ENCODE data around the gene CTNNA2. TPM values are rescaled to one million over a fixed set of nuclear protein-coding genes. Genes with fewer than 3 reads are reported as not detected.
A peak's percentile ranks its signal among the peaks of the same experiment; 100 is the strongest.

The CTNNA2 gene
- total RNA-seq, 1 donor from 2014 or later, result 43.5 TPM

GRCh38 chr2:79513711-79514110 is 860 bp downstream of the CTNNA2 start:
- Histone ChIP-seq H3K27me3 (peaks cover 7% of the 10 kb centered on the region), H3K36me3 (no peaks in the 10 kb centered on the region), H4K20me1 (ENCODE audit: low read depth) (peaks cover 19% of the 10 kb centered on the region), H3K4me3 (peak overlapping the region; percentile 68), H2AFZ (replicated peaks) (peak overlapping the region; percentile 74), H3K4me2 (peak overlapping the region; percentile 84), H3K9ac (peak overlapping the region; percentile 36), H3K79me2 (ENCODE audit: low read depth) (peaks cover 50% of the 10 kb centered on the region), H3K4me1 (peaks cover 29% of the 10 kb centered on the region), H3K9me3 (ENCODE audit: low read depth) (no peaks in the 10 kb centered on the region), H3K27ac (no peak overlapping the region), H3F3A (ENCODE audit: low read depth) (peaks cover 8% of the 10 kb centered on the region)
- Mint-ChIP-seq H3K27ac (peak overlapping the region; percentile 96), H3K9me3 (peaks cover 2% of the 10 kb centered on the region), H3K4me1 (peaks cover 59% of the 10 kb centered on the region), H3K27me3 (ENCODE audit: insufficient read depth, low read depth) (peaks cover 7% of the 10 kb centered on the region), H3K4me3 (peak overlapping the region; percentile 98), H3K36me3 (peaks cover 7% of the 10 kb centered on the region)
- no peak for TF ChIP-seq CTCF (IDR thresholded peaks at IDR 0.05)
- no peak for TF ChIP-seq EZH2 (IDR thresholded peaks at IDR 0.05)
- no peak for TF ChIP-seq EZH2phosphoT487 (IDR thresholded peaks at IDR 0.05)
- no peak for DNase-seq (ENCODE audit: low spot score)

- Histone ChIP-seq H4K20me1 (ENCODE audit: low read depth) (no peaks in the 10 kb centered on the region), H3K9ac (no peak overlapping the region), H3F3A (ENCODE audit: low read depth) (no peaks in the 10 kb centered on the region), H3K27ac (no peak overlapping the region), H3K4me3 (no peak overlapping the region), H3K36me3 (no peaks in the 10 kb centered on the region), H3K9me3 (ENCODE audit: low read depth) (no peaks in the 10 kb centered on the region), H3K4me1 (peaks cover 6% of the 10 kb centered on the region), H2AFZ (replicated peaks) (no peak overlapping the region), H3K79me2 (ENCODE audit: low read depth) (no peaks in the 10 kb centered on the region), H3K27me3 (no peaks in the 10 kb centered on the region), H3K4me2 (no peak overlapping the region)
- peaks cover 3% of the 10 kb centered on the region for H3K27me3 Mint-ChIP-seq (ENCODE audit: insufficient read depth, low read depth)
- H3K4me1 Mint-ChIP-seq, result peaks cover 4% of the 10 kb centered on the region
- H3K27ac Mint-ChIP-seq, result no peak overlapping the region
- no peak for TF ChIP-seq EZH2phosphoT487 (IDR thresholded peaks at IDR 0.05)
- no peak for TF ChIP-seq EZH2 (IDR thresholded peaks at IDR 0.05)
- TF ChIP-seq CTCF (IDR thresholded peaks at IDR 0.05), result no peak
- peaks cover 30% of the 10 kb centered on the region for H3K36me3 Mint-ChIP-seq
- H3K4me3 Mint-ChIP-seq, result no peak overlapping the region
- DNase-seq (ENCODE audit: low spot score), result peak; percentile 2
- peaks cover 14% of the 10 kb centered on the region for H3K9me3 Mint-ChIP-seq
Measured at GRCh38 chr2:79529636-79530035, 16.8 kb downstream of the CTNNA2 start.

GRCh38 chr2:79530443-79530842 is 17.6 kb downstream of the CTNNA2 start:
- Histone ChIP-seq H3K4me2 (no peak overlapping the region), H3K4me1 (peaks cover 6% of the 10 kb centered on the region), H3K36me3 (no peaks in the 10 kb centered on the region), H3K27ac (no peak overlapping the region), H3K79me2 (ENCODE audit: low read depth) (no peaks in the 10 kb centered on the region), H3K4me3 (no peak overlapping the region), H2AFZ (replicated peaks) (peak overlapping the region; percentile 7), H3K9ac (no peak overlapping the region), H3K9me3 (ENCODE audit: low read depth) (no peaks in the 10 kb centered on the region), H4K20me1 (ENCODE audit: low read depth) (no peaks in the 10 kb centered on the region), H3F3A (ENCODE audit: low read depth) (no peaks in the 10 kb centered on the region), H3K27me3 (no peaks in the 10 kb centered on the region)
- Mint-ChIP-seq H3K4me1 (peaks cover 4% of the 10 kb centered on the region), H3K36me3 (peaks cover 26% of the 10 kb centered on the region), H3K9me3 (peaks cover 14% of the 10 kb centered on the region), H3K4me3 (no peak overlapping the region), H3K27ac (no peak overlapping the region), H3K27me3 (ENCODE audit: insufficient read depth, low read depth) (peaks cover 3% of the 10 kb centered on the region)
- TF ChIP-seq CTCF (IDR thresholded peaks at IDR 0.05) (peak; percentile 51), EZH2 (IDR thresholded peaks at IDR 0.05) (no peak)
- peak; percentile 45 for DNase-seq (ENCODE audit: low spot score)

Measured in neural progenitor cell (in vitro differentiated cells).